8988T (cell line): ENCODE data around the gene MCM10.

Source experiments
- DNase-seq: peaks from one replicate; pipeline ENCODE4 v3.0.0; 2011

The MCM10 gene

GRCh38 chr10:13167568-13167967 is 6.2 kb downstream of the MCM10 start:
- no peak for DNase-seq

- DNase-seq, result no peak
Observed at GRCh38 chr10:13168781-13169180, 7.4 kb downstream of the MCM10 start.

GRCh38 chr10:13173616-13174015 is 12.3 kb downstream of the MCM10 start:
- no peak for DNase-seq

GRCh38 chr10:13180788-13181187 is 19.4 kb downstream of the MCM10 start:
- DNase-seq, result no peak

GRCh38 chr10:13182424-13182823 is 21.1 kb downstream of the MCM10 start:
- DNase-seq, result no peak

- DNase-seq, result no peak
Observed at GRCh38 chr10:13183625-13184024, 22.3 kb downstream of the MCM10 start.

- no peak for DNase-seq
Observed at GRCh38 chr10:13184276-13184675, 22.9 kb downstream of the MCM10 start.

GRCh38 chr10:13184730-13185514 is 23.6 kb downstream of the MCM10 start:
- no peak for DNase-seq

- no peak for DNase-seq
Observed at GRCh38 chr10:13187135-13187534, 25.8 kb downstream of the MCM10 start.

GRCh38 chr10:13188593-13188992 is 27.2 kb downstream of the MCM10 start:
- no peak for DNase-seq

GRCh38 chr10:13189961-13190360 is 28.6 kb downstream of the MCM10 start:
- no peak for DNase-seq

- no peak for DNase-seq
Observed at GRCh38 chr10:13190816-13191215, 29.5 kb downstream of the MCM10 start.

GRCh38 chr10:13191362-13191761 is 30.0 kb downstream of the MCM10 start:
- no peak for DNase-seq

- DNase-seq, result no peak
Observed at GRCh38 chr10:13193637-13194036, 32.3 kb downstream of the MCM10 start.

- DNase-seq, result no peak
Observed at GRCh38 chr10:13195016-13195415, 33.7 kb downstream of the MCM10 start.

GRCh38 chr10:13201132-13201531 is 39.8 kb downstream of the MCM10 start:
- no peak for DNase-seq

- no peak for DNase-seq
Observed at GRCh38 chr10:13206091-13206490, 44.7 kb downstream of the MCM10 start.

GRCh38 chr10:13206546-13207443 is 45.4 kb downstream of the MCM10 start:
- DNase-seq, result no peak

GRCh38 chr10:13213163-13213562 is 51.8 kb downstream of the MCM10 start:
- DNase-seq, result no peak

GRCh38 chr10:13218878-13219277 is 57.5 kb downstream of the MCM10 start:
- DNase-seq, result no peak

GRCh38 chr10:13219685-13220670 is 58.6 kb downstream of the MCM10 start:
- peak; percentile 55 for DNase-seq

- DNase-seq, result no peak
Observed at GRCh38 chr10:13221572-13221971, 60.2 kb downstream of the MCM10 start.

- DNase-seq, result no peak
Observed at GRCh38 chr10:13222151-13222550, 60.8 kb downstream of the MCM10 start.
